Measurements from ENCODE around the gene WDR7. TPM values are rescaled to one million over a fixed set of nuclear protein-coding genes. Genes with fewer than 3 reads are reported as not detected.

WDR7 gene
- total RNA-seq, 1 donor from 2014 or later: 8.2 TPM

GRCh38 chr18:56913941-56914340 lies 262.8 kb downstream of the WDR7 start:
- TF ChIP-seq, protein P1, sequence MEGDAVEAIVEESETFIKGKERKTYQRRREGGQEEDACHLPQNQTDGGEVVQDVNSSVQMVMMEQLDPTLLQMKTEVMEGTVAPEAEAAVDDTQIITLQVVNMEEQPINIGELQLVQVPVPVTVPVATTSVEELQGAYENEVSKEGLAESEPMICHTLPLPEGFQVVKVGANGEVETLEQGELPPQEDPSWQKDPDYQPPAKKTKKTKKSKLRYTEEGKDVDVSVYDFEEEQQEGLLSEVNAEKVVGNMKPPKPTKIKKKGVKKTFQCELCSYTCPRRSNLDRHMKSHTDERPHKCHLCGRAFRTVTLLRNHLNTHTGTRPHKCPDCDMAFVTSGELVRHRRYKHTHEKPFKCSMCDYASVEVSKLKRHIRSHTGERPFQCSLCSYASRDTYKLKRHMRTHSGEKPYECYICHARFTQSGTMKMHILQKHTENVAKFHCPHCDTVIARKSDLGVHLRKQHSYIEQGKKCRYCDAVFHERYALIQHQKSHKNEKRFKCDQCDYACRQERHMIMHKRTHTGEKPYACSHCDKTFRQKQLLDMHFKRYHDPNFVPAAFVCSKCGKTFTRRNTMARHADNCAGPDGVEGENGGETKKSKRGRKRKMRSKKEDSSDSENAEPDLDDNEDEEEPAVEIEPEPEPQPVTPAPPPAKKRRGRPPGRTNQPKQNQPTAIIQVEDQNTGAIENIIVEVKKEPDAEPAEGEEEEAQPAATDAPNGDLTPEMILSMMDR (conservative IDR thresholded peaks at IDR 0.05; ENCODE audit: low read depth, low read length): no peak
- no peak for DNase-seq (ENCODE audit: low read depth)
- H3K4me3 ChIP-seq (ENCODE audit: low read depth, low read length): no peak overlapping the region

DNA sequence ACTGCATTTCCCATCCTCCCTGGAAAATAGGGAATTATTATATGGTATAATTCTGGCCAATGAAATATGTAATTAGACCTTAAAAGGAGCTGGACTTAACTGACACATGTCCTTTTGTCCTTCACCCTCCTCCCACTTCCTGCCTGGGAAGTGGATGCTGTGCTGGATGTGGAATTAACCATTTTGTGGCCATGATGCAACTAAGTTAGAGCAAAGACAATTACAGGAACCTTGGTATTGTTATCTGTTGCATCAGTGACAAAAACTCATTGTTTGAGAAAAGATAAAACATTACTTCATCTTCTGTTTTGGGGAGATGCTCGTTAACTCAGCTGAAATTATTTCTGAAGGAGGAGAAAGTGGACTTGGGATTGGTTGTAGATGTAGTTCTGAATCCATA lies 268.0 kb downstream of the WDR7 start:
- no peak overlapping the region for H3K4me3 ChIP-seq (ENCODE audit: low read depth, low read length)
- DNase-seq (ENCODE audit: low read depth): no peak
- TF ChIP-seq, protein P1 (conservative IDR thresholded peaks at IDR 0.05; ENCODE audit: low read depth, low read length): no peak

GRCh38 chr18:56921896-56922480 lies 270.8 kb downstream of the WDR7 start:
- TF ChIP-seq, protein P1 (conservative IDR thresholded peaks at IDR 0.05; ENCODE audit: low read depth, low read length): no peak
- H3K4me3 ChIP-seq (ENCODE audit: low read depth, low read length): no peak overlapping the region
- no peak for DNase-seq (ENCODE audit: low read depth)

DNA sequence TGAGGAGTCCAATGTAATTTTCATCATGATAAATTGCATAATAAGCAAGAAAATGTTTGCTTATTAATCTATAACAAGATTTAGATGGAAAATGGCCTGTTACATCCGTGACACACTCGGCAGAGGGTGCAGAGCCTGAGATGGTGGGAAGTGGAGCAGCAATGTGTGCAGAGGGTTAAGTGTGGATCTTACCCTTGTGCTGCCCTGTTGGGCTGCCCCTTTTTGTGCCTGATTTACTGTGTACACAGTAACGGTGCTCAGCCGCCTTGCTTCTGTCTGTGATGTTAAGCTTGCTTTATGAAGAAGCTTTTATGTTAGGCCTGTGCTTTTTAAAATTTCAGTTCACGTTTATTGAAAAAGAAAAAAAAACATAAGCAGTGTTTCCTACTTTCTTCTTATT lies 275.6 kb downstream of the WDR7 start:
- DNase-seq (ENCODE audit: low read depth): no peak
- no peak overlapping the region for H3K4me3 ChIP-seq (ENCODE audit: low read depth, low read length)
- TF ChIP-seq, protein P1 (conservative IDR thresholded peaks at IDR 0.05; ENCODE audit: low read depth, low read length): no peak

DNA sequence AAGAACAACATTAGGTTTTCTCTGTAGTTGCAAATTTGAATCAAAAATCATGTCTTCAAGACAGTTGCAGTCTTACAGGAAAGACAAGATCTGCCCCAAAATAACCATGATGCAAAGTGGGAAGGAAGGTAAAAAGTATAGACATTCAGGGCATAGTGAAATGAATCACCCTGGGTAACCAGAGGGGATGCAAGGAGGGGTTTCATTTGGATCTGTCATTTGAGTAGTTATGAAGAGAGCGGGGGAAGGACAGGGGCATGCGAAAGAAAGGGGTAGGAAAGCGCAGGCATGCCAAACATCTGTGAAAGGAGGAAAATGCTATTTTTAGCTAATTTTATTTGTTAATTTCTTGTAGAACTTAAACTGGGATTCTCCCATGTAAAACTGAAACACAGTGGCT lies 276.6 kb downstream of the WDR7 start:
- TF ChIP-seq, protein P1 (conservative IDR thresholded peaks at IDR 0.05; ENCODE audit: low read depth, low read length): no peak
- no peak overlapping the region for H3K4me3 ChIP-seq (ENCODE audit: low read depth, low read length)
- no peak for DNase-seq (ENCODE audit: low read depth)

DNA sequence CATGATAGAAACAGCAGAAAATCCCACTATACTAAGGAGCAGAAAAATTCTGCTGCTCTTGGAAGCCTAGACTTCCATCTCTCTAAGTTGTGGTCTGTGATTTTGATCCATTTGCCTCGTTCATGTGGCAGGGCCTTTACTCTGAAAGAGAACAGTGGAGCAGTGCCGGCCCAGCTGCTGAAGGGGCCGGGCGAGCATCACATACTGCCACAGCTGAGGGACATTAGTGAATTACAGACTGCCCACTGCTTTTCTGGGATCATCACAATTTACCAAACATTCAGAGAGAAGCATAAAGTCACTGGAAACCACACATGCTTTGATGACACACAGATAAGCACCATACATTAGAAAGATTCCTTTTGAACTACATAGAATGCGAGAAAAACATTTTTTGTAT lies 278.7 kb downstream of the WDR7 start:
- H3K4me3 ChIP-seq (ENCODE audit: low read depth, low read length): no peak overlapping the region
- DNase-seq (ENCODE audit: low read depth): no peak
- TF ChIP-seq, protein P1 (conservative IDR thresholded peaks at IDR 0.05; ENCODE audit: low read depth, low read length): no peak

GRCh38 chr18:56933472-56933871 lies 282.3 kb downstream of the WDR7 start:
- no peak overlapping the region for H3K4me3 ChIP-seq (ENCODE audit: low read depth, low read length)
- TF ChIP-seq, protein P1 (conservative IDR thresholded peaks at IDR 0.05; ENCODE audit: low read depth, low read length): no peak
- no peak for DNase-seq (ENCODE audit: low read depth)
